HEK293 (cell line): ENCODE results near the gene TPGS1.

Experiments used
- CTCF ChIA-PET: fragments of 350-600 bp; formaldehyde crosslinking; extraction: SDS; loops from one replicate; lab custom pipeline; 2021; ENCODE audit warnings: antibody characterized with exemption; lab: Yijun Ruan, JAX
- POLR2A ChIA-PET: fragments of 300-600 bp; formaldehyde crosslinking; extraction: SDS; loops from one replicate; lab custom pipeline; 2020; ENCODE audit warnings: antibody characterized with exemption, inconsistent platforms; lab: Yijun Ruan, JAX
- H3K27ac ChIP-seq: fragments of 200-500 bp; sonication (Bioruptor generic); 2 replicates; pipeline ENCODE4 v1.5.1; 2014; ENCODE audit warnings: low read depth, low read length, control low read depth, inconsistent platforms; ENCODE audit errors: extremely low read depth
- H3K36me3 ChIP-seq, 2 experiments: fragments of 200-500 bp in 1 of 2; sonication (Bioruptor generic) in 1 of 2; 1 replicate in 1 of 2; 2 replicates in 1 of 2; pipeline ENCODE4 v1.5.1; 2014 to 2017; ENCODE audit warnings: inconsistent platforms in 2 of 2, low read length in 2 of 2; ENCODE audit not compliant: control insufficient read depth in 2 of 2, insufficient read depth in 1 of 2
- H3K4me1 ChIP-seq: fragments of 200-500 bp; sonication (Bioruptor generic); 2 replicates; pipeline ENCODE4 v1.5.1; 2014; ENCODE audit warnings: mild to moderate bottlenecking, low read length, inconsistent platforms; ENCODE audit not compliant: control insufficient read depth, insufficient read depth
- H3K4me3 ChIP-seq: 2 replicates; pipeline ENCODE4 v1.5.1; 2011; ENCODE audit warnings: low read depth, mild to moderate bottlenecking, control low read depth, low read length, moderate library complexity
- H3K9me3 ChIP-seq: fragments of 200-500 bp; sonication (Bioruptor generic); 2 replicates; pipeline ENCODE4 v1.5.1; 2014; ENCODE audit warnings: low read depth, low read length, inconsistent platforms; ENCODE audit not compliant: control insufficient read depth, insufficient read depth
- HOXC10 ChIP-seq: sonication (generic); formaldehyde crosslinking; IDR thresholded peaks from 2 replicates; pipeline ENCODE4 v1.8.1; 2023; ENCODE audit warnings: mild to moderate bottlenecking, missing genetic modification reagents
- INSM2 ChIP-seq: fragments of 450-650 bp; formaldehyde crosslinking; IDR thresholded peaks from 2 replicates; pipeline ENCODE4 v1.5.1; 2016; ENCODE audit warnings: missing biosample characterization, missing genetic modification characterization
- MYNN ChIP-seq: fragments of 450-650 bp; formaldehyde crosslinking; IDR thresholded peaks from 2 replicates; pipeline ENCODE4 v1.5.1; 2016; ENCODE audit warnings: missing biosample characterization, missing genetic modification characterization, borderline replicate concordance
- ZEB2 ChIP-seq: fragments of 450-650 bp; formaldehyde crosslinking; IDR thresholded peaks from 2 replicates; pipeline ENCODE4 v1.5.1; 2016; ENCODE audit warnings: missing biosample characterization, missing genetic modification characterization
- ZFP37 ChIP-seq: fragments of 450-650 bp; formaldehyde crosslinking; IDR thresholded peaks from 2 replicates; pipeline ENCODE4 v1.5.1; 2016; ENCODE audit warnings: missing biosample characterization, missing genetic modification characterization
- ZFP41 ChIP-seq: fragments of 450-650 bp; formaldehyde crosslinking; IDR thresholded peaks from 2 replicates; pipeline ENCODE4 v1.5.1; 2016; ENCODE audit warnings: missing biosample characterization, missing genetic modification characterization, borderline replicate concordance
- ZNF169 ChIP-seq: fragments of 450-650 bp; formaldehyde crosslinking; IDR thresholded peaks from 2 replicates; pipeline ENCODE4 v1.5.1; 2016; ENCODE audit warnings: missing biosample characterization, missing genetic modification characterization
- ZNF239 ChIP-seq: fragments of 450-650 bp; formaldehyde crosslinking; IDR thresholded peaks from 2 replicates; pipeline ENCODE4 v1.5.1; 2016; ENCODE audit warnings: missing biosample characterization, missing genetic modification characterization
- ZNF335 ChIP-seq: fragments of 450-650 bp; formaldehyde crosslinking; conservative IDR thresholded peaks from 2 replicates; pipeline ENCODE4 v1.5.1; 2016; ENCODE audit warnings: missing biosample characterization, missing genetic modification characterization
- ZNF366 ChIP-seq: fragments of 450-650 bp; formaldehyde crosslinking; conservative IDR thresholded peaks from 2 replicates; pipeline ENCODE4 v1.5.1; 2016; ENCODE audit warnings: missing biosample characterization, missing genetic modification characterization
- ZNF501 ChIP-seq: fragments of 450-650 bp; formaldehyde crosslinking; IDR thresholded peaks from 2 replicates; pipeline ENCODE4 v1.5.1; 2016; ENCODE audit warnings: missing biosample characterization, missing genetic modification characterization
- ZNF76 ChIP-seq: fragments of 450-650 bp; formaldehyde crosslinking; IDR thresholded peaks from 2 replicates; pipeline ENCODE4; 2016; ENCODE audit warnings: low read depth, missing biosample characterization, missing genetic modification characterization, borderline replicate concordance
- ZNF768 ChIP-seq: fragments of 450-650 bp; formaldehyde crosslinking; IDR thresholded peaks from 2 replicates; pipeline ENCODE4 v1.5.1; 2018; ENCODE audit warnings: missing biosample characterization, mild to moderate bottlenecking, missing genetic modification characterization
- ZNF837 ChIP-seq: fragments of 450-650 bp; formaldehyde crosslinking; IDR thresholded peaks from 2 replicates; pipeline ENCODE4 v1.5.1; 2016; ENCODE audit warnings: missing biosample characterization, missing genetic modification characterization
- TF ChIP-seq, protein P1 (sequence below): fragments of 450-650 bp; formaldehyde crosslinking; conservative IDR thresholded peaks from 2 replicates; pipeline ENCODE4 v1.5.1; 2016; ENCODE audit warnings: low read depth, missing biosample characterization, missing genetic modification characterization
- TF ChIP-seq, protein P2 (sequence below): fragments of 450-650 bp; formaldehyde crosslinking; IDR thresholded peaks from 2 replicates; pipeline ENCODE4 v1.5.1; 2016; ENCODE audit warnings: missing biosample characterization, missing genetic modification characterization
- TF ChIP-seq, protein P3 (sequence below): fragments of 450-650 bp; formaldehyde crosslinking; IDR thresholded peaks from 2 replicates; pipeline ENCODE4 v1.5.1; 2016; ENCODE audit warnings: missing biosample characterization, missing genetic modification characterization

The TPGS1 gene

DNA sequence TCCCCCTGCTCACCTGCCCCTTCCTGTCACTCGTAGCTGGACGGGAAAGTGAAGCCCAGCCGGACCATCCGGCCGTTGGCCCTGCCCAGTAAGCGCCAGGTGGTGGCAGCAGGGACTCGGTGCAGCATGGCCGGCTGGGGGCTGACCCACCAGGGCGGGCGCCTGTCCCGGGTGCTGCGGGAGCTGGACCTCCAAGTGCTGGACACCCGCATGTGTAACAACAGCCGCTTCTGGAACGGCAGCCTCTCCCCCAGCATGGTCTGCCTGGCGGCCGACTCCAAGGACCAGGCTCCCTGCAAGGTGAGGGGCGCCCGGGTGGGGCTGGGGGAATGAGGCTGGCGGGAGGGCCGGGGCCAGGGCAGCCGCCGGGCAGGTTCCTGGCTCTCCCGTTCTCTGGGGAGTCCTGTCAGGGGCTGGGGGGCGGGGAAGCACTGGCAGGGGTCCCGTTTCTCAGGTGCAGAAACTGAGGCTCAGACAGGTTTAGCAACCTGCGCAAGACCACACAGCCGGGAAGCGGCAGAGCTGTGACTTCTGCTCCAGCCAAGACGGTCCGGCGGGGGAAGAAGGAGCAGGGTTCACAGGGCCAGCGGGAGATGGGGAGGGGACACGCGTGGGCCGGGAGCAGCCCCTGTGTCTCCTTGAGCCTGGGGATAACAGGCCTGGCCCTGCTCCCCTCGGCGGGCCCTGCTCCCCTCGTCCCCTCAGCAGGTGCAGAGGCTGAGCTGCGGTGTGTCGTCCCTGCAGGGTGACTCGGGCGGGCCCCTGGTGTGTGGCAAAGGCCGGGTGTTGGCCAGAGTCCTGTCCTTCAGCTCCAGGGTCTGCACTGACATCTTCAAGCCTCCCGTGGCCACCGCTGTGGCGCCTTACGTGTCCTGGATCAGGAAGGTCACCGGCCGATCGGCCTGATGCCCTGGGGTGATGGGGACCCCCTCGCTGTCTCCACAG, 41.9 kb downstream of the TPGS1 start (continued):
- TF ChIP-seq INSM2 (no peak), MYNN (tag by site-specific recombination) (no peak), ZNF169 (tag by site-specific recombination) (no peak), ZNF366 (no peak), ZFP37 (tag by site-specific recombination) (no peak), ZNF837 (tag by site-specific recombination) (no peak), ZNF501 (tag by site-specific recombination) (no peak), HOXC10 (CRISPR knock-in tag) (no peak)
- TF ChIP-seq, protein P1, sequence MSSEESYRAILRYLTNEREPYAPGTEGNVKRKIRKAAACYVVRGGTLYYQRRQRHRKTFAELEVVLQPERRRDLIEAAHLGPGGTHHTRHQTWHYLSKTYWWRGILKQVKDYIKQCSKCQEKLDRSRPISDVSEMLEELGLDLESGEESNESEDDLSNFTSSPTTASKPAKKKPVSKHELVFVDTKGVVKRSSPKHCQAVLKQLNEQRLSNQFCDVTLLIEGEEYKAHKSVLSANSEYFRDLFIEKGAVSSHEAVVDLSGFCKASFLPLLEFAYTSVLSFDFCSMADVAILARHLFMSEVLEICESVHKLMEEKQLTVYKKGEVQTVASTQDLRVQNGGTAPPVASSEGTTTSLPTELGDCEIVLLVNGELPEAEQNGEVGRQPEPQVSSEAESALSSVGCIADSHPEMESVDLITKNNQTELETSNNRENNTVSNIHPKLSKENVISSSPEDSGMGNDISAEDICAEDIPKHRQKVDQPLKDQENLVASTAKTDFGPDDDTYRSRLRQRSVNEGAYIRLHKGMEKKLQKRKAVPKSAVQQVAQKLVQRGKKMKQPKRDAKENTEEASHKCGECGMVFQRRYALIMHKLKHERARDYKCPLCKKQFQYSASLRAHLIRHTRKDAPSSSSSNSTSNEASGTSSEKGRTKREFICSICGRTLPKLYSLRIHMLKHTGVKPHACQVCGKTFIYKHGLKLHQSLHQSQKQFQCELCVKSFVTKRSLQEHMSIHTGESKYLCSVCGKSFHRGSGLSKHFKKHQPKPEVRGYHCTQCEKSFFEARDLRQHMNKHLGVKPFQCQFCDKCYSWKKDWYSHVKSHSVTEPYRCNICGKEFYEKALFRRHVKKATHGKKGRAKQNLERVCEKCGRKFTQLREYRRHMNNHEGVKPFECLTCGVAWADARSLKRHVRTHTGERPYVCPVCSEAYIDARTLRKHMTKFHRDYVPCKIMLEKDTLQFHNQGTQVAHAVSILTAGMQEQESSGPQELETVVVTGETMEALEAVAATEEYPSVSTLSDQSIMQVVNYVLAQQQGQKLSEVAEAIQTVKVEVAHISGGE (tag by site-specific recombination), result no peak
- TF ChIP-seq, protein P2, sequence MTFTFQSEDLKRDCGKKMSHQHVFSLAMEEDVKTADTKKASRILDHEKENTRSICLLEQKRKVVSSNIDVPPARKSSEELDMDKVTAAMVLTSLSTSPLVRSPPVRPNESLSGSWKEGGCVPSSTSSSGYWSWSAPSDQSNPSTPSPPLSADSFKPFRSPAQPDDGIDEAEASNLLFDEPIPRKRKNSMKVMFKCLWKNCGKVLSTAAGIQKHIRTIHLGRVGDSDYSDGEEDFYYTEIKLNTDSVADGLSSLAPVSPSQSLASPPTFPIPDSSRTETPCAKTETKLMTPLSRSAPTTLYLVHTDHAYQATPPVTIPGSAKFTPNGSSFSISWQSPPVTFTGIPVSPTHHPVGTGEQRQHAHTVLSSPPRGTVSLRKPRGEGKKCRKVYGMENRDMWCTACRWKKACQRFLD (tag by site-specific recombination), result no peak

GRCh38 chr19:554817-555216, 47.5 kb downstream of the TPGS1 start:
- H3K27ac ChIP-seq, result no peak overlapping the region
- H3K36me3 ChIP-seq, result no peaks in the 10 kb centered on the region
- POLR2A ChIA-PET, result interaction anchor here (0.7 to 2.7 kb wide), 4 partner anchors 23 to 48 kb away, joined by 3 to 17 read pairs (median 5); partner anchors contain the start of gene CDC34
- TF ChIP-seq ZNF335, result no peak
- TF ChIP-seq, protein P3, sequence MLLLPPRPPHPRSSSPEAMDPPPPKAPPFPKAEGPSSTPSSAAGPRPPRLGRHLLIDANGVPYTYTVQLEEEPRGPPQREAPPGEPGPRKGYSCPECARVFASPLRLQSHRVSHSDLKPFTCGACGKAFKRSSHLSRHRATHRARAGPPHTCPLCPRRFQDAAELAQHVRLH, result no peak
- TF ChIP-seq ZNF768 (tag by site-specific recombination), result no peak
- TF ChIP-seq ZEB2 (tag by site-specific recombination), result no peak
- TF ChIP-seq ZNF76 (tag by site-specific recombination), result no peak
- TF ChIP-seq ZFP41 (tag by site-specific recombination), result no peak
- no peak for TF ChIP-seq ZNF239 (tag by site-specific recombination)
- H3K9me3 ChIP-seq, result no peaks in the 10 kb centered on the region
- no peak overlapping the region for H3K4me3 ChIP-seq
- H3K4me1 ChIP-seq, result 0 out of 2 replicates have a peak, but pooled peaks cover 3% of the 10 kb centered on the region
- CTCF ChIA-PET, result interaction anchor here (0.5 to 1.6 kb wide), 2 partner anchors 44 to 109 kb away, joined by 3 to 4 read pairs; no protein-coding TSS in a partner anchor
